ENCODE measurements around the gene R3HDM2. TPM values are rescaled to one million over a fixed set of nuclear protein-coding genes. Genes with fewer than 3 reads are reported as not detected.

The R3HDM2 gene
- total RNA-seq (2014; rRNA removed; shearing (Covaris generic)), result 6.3 and 8.9 TPM in 2 replicates

DNA sequence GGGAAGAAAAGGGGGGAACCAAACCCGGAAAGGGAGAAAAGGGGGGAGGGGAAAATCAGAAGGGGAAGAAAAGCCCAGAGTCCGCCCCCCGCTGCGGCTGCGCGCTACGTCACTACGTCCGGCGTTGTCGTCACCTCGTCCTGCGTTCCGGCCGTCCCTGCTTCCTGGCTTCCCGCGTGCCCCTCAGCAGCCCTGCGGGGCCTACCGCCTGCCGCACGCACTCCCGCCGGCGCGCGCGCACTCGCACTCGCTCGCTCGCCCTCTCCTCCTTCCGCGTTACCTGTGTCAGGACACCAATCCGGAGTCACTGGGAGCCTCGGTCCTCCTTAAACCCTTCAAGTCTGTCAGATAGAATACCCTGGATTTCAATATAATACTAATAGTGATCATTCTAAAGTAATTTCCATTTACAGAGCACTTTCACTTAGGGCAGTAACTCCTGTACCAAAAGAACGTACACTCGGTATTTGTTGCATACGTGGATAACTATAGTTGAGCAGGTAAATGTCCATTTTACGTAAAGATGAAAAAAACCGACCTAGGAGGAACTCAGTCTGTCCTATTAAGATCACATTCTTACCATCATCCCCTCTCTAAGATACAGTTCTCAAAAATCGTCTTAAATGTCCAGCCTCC is at the start of gene R3HDM2:
Gene R3HDM2 (minus strand): TSS at position 113 of the 636 bp plus-strand sequence. CDS start 120,615 bp downstream, outside the sequence.
- DNase-seq (ENCODE audit: low spot score), result peak; percentile 94
- in situ Hi-C loops (cut with HindIII; ENCODE audit: low sequenced_read_pairs), result no loop called here

- in situ Hi-C loops (cut with HindIII; ENCODE audit: low sequenced_read_pairs), result no loop called here
- DNase-seq (ENCODE audit: low spot score), result no peak
Observed at GRCh38 chr12:57479376-57480115, 48.7 kb upstream of the R3HDM2 start, which contains the start of gene ARHGAP9. TSS of gene ARHGAP9 (minus strand) at chr12:57479866. CDS start at chr12:57479406, 460 bp downstream.

DNA sequence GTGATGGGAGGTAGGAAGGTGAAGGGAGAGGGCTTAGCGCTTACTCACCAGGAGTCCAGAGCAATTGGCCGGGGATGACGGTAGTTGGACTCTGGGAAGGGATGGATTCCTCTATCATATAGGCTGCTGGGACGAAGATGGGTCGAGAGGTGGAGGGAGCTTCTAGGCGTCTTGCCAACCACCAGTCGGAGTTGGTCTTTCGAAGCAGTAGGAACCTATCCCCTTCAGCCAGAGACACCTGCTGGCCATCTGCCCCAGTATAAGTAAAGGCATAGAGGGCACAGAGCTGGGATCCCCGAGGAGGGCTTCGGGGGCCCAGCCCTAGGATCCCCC is 48.2 kb upstream of the R3HDM2 start:
- in situ Hi-C loops (cut with HindIII; ENCODE audit: low sequenced_read_pairs), result no loop called here
- no peak for DNase-seq (ENCODE audit: low spot score)

GRCh38 chr12:57477710-57478681 is 47.2 kb upstream of the R3HDM2 start:
- DNase-seq (ENCODE audit: low spot score), result no peak
- in situ Hi-C loops (cut with HindIII; ENCODE audit: low sequenced_read_pairs), result no loop called here

DNA sequence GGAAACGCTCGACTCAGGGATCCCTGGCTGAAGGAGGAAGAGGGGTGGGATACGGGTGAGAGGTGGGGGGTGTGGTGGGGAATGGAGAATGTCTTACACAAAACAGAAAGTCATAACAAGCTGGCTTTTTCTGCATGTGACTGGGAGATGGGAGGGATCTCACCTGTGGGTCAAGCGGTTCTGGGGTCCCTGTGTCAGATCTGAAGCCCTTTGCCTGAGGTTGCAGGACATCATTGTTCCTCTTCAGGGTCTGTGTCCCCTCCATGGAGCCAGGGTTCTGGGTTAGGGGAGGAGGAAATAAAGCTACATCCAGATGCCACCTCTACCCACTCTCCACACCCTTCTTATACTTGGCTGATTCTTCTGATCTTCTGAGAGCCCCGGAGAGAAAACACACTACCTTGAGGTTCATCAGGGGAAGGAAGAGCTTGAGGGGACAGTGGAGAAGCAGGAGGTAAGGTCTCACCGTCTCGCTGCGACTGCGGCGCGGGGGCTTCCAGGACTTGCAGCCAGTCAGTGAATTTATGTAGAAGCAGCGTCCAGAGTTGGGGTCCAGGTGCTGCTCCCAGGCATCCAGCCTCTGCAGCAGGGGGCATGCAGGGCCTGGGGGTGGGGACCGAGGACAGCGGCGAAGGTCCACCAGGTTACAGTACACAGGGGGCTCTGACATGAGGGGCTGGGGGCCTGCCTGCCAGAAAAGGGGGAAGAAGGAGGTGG is 46.3 kb upstream of the R3HDM2 start:
- no peak for DNase-seq (ENCODE audit: low spot score)
- in situ Hi-C loops (cut with HindIII; ENCODE audit: low sequenced_read_pairs), result no loop called here

- no peak for DNase-seq (ENCODE audit: low spot score)
- in situ Hi-C loops (cut with HindIII; ENCODE audit: low sequenced_read_pairs), result no loop called here
Observed at GRCh38 chr12:57476162-57476992, 45.5 kb upstream of the R3HDM2 start.

DNA sequence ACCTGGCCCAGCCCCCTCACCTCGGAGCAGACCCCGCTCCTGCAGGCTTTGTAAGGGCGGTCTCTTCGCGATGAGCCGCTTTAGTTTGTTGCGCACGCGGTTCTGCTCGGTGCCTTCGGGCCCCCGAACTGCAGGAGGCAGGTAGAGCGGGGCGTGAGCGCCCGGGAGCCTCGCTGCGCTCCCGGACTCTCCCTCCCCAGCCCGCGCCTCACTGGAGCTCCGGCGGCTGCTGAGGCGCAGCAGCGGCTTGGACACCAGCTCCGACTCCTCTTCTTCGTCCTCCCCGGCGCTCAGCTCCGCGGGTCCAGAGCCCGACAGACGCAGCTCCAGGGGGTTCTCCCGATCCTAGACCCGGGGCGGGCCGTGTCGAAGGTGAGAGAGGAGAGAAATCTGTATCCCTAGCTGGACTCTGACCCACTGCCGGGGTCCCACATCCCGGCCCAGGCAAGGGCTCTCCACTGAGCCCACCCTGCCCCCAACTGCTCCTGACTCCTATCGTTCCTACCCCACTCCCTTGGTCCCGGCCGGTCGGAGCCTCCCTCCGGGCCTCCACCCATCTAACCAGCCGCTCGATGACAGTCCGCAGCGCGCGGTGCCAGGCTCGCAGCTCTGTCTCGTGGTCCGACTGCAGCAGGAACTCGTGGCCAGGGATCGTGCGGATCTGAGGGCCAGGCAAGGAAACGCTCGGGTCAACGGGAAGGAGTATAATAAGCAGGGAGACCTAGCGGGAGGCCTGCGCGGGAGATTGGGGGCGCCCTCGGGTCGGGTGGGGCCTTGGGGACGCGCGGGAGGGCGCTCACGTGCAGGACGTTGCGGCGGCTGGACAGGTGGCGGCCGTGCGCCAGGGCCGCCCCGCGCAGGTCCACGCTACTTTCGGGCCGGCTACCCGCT is 44.7 kb upstream of the R3HDM2 start:
- in situ Hi-C loops (cut with HindIII; ENCODE audit: low sequenced_read_pairs), result no loop called here
- DNase-seq (ENCODE audit: low spot score), result peak; percentile 49

DNA sequence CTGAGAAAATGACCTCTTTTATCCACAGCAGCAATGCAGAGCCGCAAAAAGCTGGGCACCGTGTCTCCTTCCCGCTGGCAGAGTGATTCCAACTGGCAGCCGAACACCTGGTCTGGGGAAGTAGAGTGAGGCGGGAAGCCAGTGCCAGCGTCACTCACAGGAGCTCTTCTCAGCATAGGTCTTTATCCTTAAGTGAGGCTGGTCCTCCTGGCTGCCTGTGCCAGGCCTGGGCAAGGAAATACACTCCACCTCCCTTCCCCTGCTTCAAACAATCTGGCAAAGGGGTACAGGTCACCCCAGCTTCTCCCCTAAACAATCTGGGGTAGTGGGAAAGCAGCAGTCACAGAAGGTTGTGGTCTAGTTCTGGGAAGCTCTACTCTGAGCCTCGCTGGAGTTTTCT is 44.0 kb upstream of the R3HDM2 start:
- in situ Hi-C loops (cut with HindIII; ENCODE audit: low sequenced_read_pairs), result no loop called here

DNA sequence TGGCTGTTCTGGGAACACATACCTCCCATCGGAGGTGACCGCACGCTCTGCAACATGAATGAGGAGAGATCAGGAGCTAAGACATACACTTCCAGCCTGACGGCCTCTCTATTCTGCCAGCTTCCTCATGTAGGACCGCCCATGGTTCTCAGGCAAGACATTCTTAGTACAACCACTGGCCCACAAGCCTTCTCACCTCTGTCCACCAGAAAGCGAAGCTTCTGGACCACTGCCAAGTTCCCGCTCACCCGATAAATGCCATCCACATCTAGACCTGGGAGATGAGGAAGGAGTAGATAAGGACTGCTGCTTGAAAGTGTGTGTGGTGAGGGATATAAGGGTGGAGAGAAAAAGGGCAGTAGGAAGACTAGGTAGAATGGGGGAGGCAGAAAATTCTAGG is 43.6 kb upstream of the R3HDM2 start:
- in situ Hi-C loops (cut with HindIII; ENCODE audit: low sequenced_read_pairs), result no loop called here
- no peak for DNase-seq (ENCODE audit: low spot score)

More for the DNA sequence above, 44.0 kb upstream of the R3HDM2 start:
- DNase-seq (ENCODE audit: low spot score), result peak; percentile 85

- DNase-seq (ENCODE audit: low spot score), result no peak
- in situ Hi-C loops (cut with HindIII; ENCODE audit: low sequenced_read_pairs), result no loop called here
Observed at GRCh38 chr12:57473886-57474285, 43.0 kb upstream of the R3HDM2 start.

DNA sequence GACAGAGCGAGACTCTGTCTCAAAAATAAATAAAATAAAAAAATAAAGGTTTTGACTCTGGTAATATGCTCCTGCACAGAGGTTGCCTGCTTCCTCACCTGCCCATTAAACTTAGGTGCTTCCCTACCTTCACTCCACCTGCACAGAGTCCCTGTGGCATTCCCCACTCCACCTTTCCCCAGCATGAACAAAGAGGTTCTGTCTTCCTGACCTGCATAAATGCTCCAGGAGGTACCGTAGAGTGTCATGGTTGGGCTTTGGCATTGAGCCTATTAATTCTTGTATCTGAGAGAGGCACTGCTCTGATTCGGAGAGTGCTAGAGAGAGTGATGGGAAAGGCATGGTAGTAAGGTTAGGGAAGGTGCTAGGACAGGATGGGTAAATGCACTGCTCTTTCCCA is 42.5 kb upstream of the R3HDM2 start:
- in situ Hi-C loops (cut with HindIII; ENCODE audit: low sequenced_read_pairs), result no loop called here
- DNase-seq (ENCODE audit: low spot score), result peak; percentile 41

GRCh38 chr12:57472391-57472790 is 41.5 kb upstream of the R3HDM2 start:
- DNase-seq (ENCODE audit: low spot score), result no peak
- in situ Hi-C loops (cut with HindIII; ENCODE audit: low sequenced_read_pairs), result no loop called here

- in situ Hi-C loops (cut with HindIII; ENCODE audit: low sequenced_read_pairs), result no loop called here
- no peak for DNase-seq (ENCODE audit: low spot score)
Observed at GRCh38 chr12:57471661-57472060, 40.8 kb upstream of the R3HDM2 start.

DNA sequence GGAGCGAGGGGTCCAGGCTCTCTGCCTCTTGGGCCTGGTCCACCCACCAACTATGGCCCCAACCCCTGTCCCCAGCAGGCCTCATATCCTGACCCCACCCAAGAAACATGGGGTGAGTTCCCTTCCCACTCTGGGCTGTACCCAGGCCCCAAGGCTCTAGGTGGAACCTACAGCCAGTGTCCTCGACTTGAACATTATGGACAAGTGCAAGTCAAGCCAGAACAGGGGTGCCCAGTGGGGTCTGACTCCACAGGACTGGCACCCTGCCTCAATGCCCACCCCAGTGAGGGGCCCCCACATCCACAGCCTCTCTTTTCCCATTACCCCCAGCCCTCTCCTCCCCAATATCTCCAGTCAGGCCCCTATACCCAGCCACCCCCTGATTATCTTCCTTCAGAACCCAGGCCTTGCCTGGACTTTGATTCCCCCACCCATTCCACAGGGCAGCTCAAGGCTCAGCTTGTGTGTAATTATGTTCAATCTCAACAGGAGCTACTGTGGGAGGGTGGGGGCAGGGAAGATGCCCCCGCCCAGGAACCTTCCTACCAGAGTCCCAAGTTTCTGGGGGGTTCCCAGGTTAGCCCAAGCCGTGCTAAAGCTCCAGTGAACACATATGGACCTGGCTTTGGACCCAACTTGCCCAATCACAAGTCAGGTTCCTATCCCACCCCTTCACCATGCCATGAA is 40.3 kb upstream of the R3HDM2 start:
- in situ Hi-C loops (cut with HindIII; ENCODE audit: low sequenced_read_pairs), result no loop called here
- no peak for DNase-seq (ENCODE audit: low spot score)

DNA sequence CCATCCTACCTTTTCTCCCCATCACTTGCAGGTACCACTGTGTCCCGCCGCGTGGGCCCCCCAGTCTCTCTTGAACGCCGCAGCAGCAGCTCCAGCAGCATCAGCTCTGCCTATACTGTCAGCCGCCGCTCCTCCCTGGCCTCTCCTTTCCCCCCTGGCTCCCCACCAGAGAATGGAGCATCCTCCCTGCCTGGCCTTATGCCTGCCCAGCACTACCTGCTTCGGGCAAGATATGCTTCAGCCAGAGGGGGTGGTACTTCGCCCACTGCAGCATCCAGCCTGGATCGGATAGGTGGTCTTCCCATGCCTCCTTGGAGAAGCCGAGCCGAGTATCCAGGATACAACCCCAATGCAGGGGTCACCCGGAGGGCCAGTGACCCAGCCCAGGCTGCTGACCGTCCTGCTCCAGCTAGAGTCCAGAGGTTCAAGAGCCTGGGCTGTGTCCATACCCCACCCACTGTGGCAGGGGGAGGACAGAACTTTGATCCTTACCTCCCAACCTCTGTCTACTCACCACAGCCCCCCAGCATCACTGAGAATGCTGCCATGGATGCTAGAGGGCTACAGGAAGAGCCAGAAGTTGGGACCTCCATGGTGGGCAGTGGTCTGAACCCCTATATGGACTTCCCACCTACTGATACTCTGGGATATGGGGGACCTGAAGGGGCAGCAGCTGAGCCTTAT is 39.6 kb upstream of the R3HDM2 start:
- in situ Hi-C loops (cut with HindIII; ENCODE audit: low sequenced_read_pairs), result no loop called here
- no peak for DNase-seq (ENCODE audit: low spot score)
